ENCODE measurements around the gene MAMSTR. TPM values are rescaled to one million over a fixed set of nuclear protein-coding genes. Genes with fewer than 3 reads are reported as not detected.

The MAMSTR gene
- total RNA-seq, 2 experiments from 2014 or later: 0.56 to 1.0 TPM

- intact Hi-C loops (cut with micrococcal nuclease): no loop called here
- Mint-ChIP-seq H3K36me3 (ENCODE audit: low read depth) (peaks cover 15% of the 10 kb centered on the region), H3K4me3 (no peak overlapping the region), H3K9me3 (peaks cover 17% of the 10 kb centered on the region), H3K27me3 (no peaks in the 10 kb centered on the region), H3K4me1 (ENCODE audit: low read depth) (peaks cover 22% of the 10 kb centered on the region), H3K27ac (peak overlapping the region; percentile 96)
- DNase-seq (peak; percentile 50), ATAC-seq (peak; percentile 61)
- ChIA-PET POLR2A (interaction anchor here (0.6 to 1.5 kb wide), 6 partner anchors 9 to 101 kb away, joined by 3 to 5 read pairs (median 3); partner anchors contain the start of genes BCAT2 and RASIP1), CTCF (interaction anchor here (0.7 to 3.0 kb wide), 8 partner anchors 8 to 117 kb away, joined by 3 to 19 read pairs (median 4); partner anchors contain the start of gene CA11)
- TF ChIP-seq CTCF (IDR thresholded peaks at IDR 0.05): no peak
These were observed 5.5 kb upstream of the MAMSTR start for GRCh38 chr19:48724796-48725753.

GRCh38 chr19:48722196-48722708, 2.7 kb upstream of the MAMSTR start:
- intact Hi-C loops (cut with micrococcal nuclease): no loop called here
- Mint-ChIP-seq H3K4me1 (ENCODE audit: low read depth) (peaks cover 22% of the 10 kb centered on the region), H3K9me3 (peaks cover 17% of the 10 kb centered on the region), H3K4me3 (no peak overlapping the region), H3K27me3 (no peaks in the 10 kb centered on the region), H3K27ac (no peak overlapping the region), H3K36me3 (ENCODE audit: low read depth) (peaks cover 15% of the 10 kb centered on the region)
- no peak for DNase-seq
- POLR2A ChIA-PET: no interaction called here
- CTCF ChIA-PET: no interaction called here
- no peak for TF ChIP-seq CTCF (IDR thresholded peaks at IDR 0.05)
- ATAC-seq: no peak

GRCh38 chr19:48720613-48721296, 1.2 kb upstream of the MAMSTR start:
- Mint-ChIP-seq H3K9me3 (peaks cover 10% of the 10 kb centered on the region), H3K27ac (peak overlapping the region; percentile 99), H3K4me1 (ENCODE audit: low read depth) (peaks cover 13% of the 10 kb centered on the region), H3K27me3 (no peaks in the 10 kb centered on the region), H3K4me3 (peak overlapping the region; percentile 92), H3K36me3 (ENCODE audit: low read depth) (peaks cover 8% of the 10 kb centered on the region)
- TF ChIP-seq CTCF (IDR thresholded peaks at IDR 0.05): no peak
- ChIA-PET POLR2A (interaction anchor here (0.6 to 1.7 kb wide), 3 partner anchors 18 to 394 kb away, joined by 3 to 5 read pairs (median 3); partner anchors contain the start of gene DBP), CTCF (interaction anchor here (0.7 to 1.4 kb wide), 4 partner anchors 18 to 775 kb away, joined by 3 to 6 read pairs (median 3); partner anchors contain the start of genes GYS1 and RUVBL2)
- peak; percentile 98 for DNase-seq
- intact Hi-C loops (cut with micrococcal nuclease): no loop called here
- peak; percentile 94 for ATAC-seq

GRCh38 chr19:48720251-48720612, 707 bp upstream of the MAMSTR start:
- ChIA-PET CTCF (interaction anchor here (0.7 to 1.4 kb wide), 4 partner anchors 19 to 776 kb away, joined by 3 to 6 read pairs (median 3); partner anchors contain the start of genes GYS1 and RUVBL2), POLR2A (interaction anchor here (0.6 to 1.7 kb wide), 2 partner anchors 18 to 394 kb away, joined by 3 to 5 read pairs; no protein-coding TSS in a partner anchor)
- Mint-ChIP-seq H3K4me3 (peak overlapping the region; percentile 92), H3K27me3 (no peaks in the 10 kb centered on the region), H3K27ac (peak overlapping the region; percentile 99), H3K4me1 (ENCODE audit: low read depth) (peaks cover 9% of the 10 kb centered on the region), H3K36me3 (ENCODE audit: low read depth) (peaks cover 4% of the 10 kb centered on the region), H3K9me3 (peaks cover 5% of the 10 kb centered on the region)
- intact Hi-C loops (cut with micrococcal nuclease): no loop called here
- TF ChIP-seq CTCF (IDR thresholded peaks at IDR 0.05): no peak
- no peak for DNase-seq
- ATAC-seq: peak; percentile 9
